Mucosa of descending colon (tissue), 3 donors: Measurements from ENCODE around the gene ABHD8. TPM values are rescaled to one million over a fixed set of nuclear protein-coding genes. Genes with fewer than 3 reads are reported as not detected.

Source experiments
- ATAC-seq: fragments of 200-7000 bp; cut with Tn5 transposase; one replicate; pipeline ENCODE4 v1.9.1; 2020; ENCODE audit warnings: mild to moderate bottlenecking, moderate library complexity
- DNase-seq, 3 donors: peaks; one replicate each; pipeline ENCODE4 v3.0.0-alpha.2; 2020
- H3K36me3 ChIP-seq: fragments of 200-600 bp; one replicate; pipeline ENCODE4 v1.8.0; 2021; ENCODE audit warnings: low read depth, mild to moderate bottlenecking
- H3K4me1 ChIP-seq: fragments of 200-600 bp; one replicate; pipeline ENCODE4 v1.8.0; 2021; ENCODE audit warnings: low read depth, mild to moderate bottlenecking
- H3K4me3 ChIP-seq: fragments of 200-600 bp; one replicate; pipeline ENCODE4 v1.8.0; 2021; ENCODE audit warnings: mild to moderate bottlenecking
- H3K9me3 ChIP-seq: fragments of 200-600 bp; one replicate; pipeline ENCODE4 v1.8.0; 2021; ENCODE audit warnings: mild to moderate bottlenecking
- intact Hi-C, 2 donors: fragments of 100-400 bp; cut with DNase I in 1 of 2; cut with micrococcal nuclease in 1 of 2; formaldehyde crosslinking; loops; one replicate each; pipeline versions ENCODE4 v1.11.0 to v1.11.1; 2022; cut with DNase I, micrococcal nuclease
- total RNA-seq, 3 donors: library from RNA; stranded (reverse); fragmentation: NEBNext Ultra II Directional in 2 of 3; extraction: Animal tissue kit (Norgen Biotek cat#: 25700) in 2 of 3; gene quantifications; one replicate each; pipeline versions ENCODE4 v1.2.1 to v1.2.4, GENCODE V29; 2021 to 2023
- TF ChIP-seq, protein P1 (sequence below): fragments of 200-600 bp; IDR thresholded peaks from one replicate; pipeline ENCODE4 v1.8.0; 2022; ENCODE audit warnings: antibody characterized with exemption, mild to moderate bottlenecking
- donor health status: DM: no; HTN: no; CAD: no; lungs with moderate emphysema.
- donor health status: DM: no; HTN: no; CAD: no.
- donor health status: DM: no; HTN: yes; CAD: no.

Gene ABHD8
- total RNA-seq, 3 donors from 2014 or later, result 3.0 to 18.0 (median 4.5) TPM

DNA sequence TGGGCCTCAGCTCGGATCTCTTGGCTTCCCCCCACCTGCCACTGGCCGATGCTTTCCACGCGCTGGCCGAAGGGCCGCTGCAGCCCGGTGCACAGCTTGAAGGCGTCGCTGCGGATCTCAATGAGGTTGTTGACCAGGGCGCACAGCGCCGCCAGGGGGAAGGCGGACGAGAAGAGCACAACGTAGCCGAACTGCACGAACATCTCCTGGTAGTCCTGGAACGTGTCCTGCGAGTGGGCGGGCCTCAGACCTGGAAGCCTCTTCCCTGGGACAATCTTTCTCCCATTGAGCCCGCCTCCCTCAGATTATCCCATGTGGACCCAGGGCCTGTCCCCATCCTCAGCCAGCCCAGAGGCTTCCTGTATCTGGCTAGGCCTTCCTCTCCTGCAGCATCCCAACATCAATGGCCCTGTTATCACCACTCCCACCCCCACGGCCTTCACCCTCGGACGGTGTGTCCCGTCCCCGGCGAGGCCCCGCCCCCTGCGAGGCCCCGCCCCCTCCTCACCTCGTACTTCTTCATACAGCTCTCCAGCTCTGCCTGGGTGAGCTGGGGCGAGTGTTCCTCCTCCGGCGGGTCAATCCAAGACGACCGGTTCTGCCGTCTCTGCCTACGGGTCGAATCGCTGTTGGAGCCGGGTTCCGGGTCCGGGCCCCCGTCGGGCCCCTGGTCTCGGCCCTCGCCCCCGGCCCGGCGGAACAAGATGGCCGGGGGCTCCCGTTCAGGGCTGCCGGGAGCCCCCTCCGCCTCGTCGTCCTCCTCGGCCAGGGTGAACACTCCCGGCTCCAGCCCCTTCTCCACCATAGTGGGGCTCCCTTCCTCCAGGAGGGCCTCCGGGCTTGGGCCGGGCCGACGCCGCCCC, 24.7 kb upstream of the ABHD8 start:
- peaks cover 16% of the 10 kb centered on the region for H3K4me1 ChIP-seq
- TF ChIP-seq, protein P1, sequence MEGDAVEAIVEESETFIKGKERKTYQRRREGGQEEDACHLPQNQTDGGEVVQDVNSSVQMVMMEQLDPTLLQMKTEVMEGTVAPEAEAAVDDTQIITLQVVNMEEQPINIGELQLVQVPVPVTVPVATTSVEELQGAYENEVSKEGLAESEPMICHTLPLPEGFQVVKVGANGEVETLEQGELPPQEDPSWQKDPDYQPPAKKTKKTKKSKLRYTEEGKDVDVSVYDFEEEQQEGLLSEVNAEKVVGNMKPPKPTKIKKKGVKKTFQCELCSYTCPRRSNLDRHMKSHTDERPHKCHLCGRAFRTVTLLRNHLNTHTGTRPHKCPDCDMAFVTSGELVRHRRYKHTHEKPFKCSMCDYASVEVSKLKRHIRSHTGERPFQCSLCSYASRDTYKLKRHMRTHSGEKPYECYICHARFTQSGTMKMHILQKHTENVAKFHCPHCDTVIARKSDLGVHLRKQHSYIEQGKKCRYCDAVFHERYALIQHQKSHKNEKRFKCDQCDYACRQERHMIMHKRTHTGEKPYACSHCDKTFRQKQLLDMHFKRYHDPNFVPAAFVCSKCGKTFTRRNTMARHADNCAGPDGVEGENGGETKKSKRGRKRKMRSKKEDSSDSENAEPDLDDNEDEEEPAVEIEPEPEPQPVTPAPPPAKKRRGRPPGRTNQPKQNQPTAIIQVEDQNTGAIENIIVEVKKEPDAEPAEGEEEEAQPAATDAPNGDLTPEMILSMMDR, result peak; percentile 44
- H3K4me3 ChIP-seq, result peak overlapping the region; percentile 17
- DNase-seq (peak; percentile 90 to 93 (median 91)), ATAC-seq (peak; percentile 88)
- H3K9me3 ChIP-seq, result no peaks in the 10 kb centered on the region
- intact Hi-C loops, result no loop called here
- H3K36me3 ChIP-seq, result no peaks in the 10 kb centered on the region

DNA sequence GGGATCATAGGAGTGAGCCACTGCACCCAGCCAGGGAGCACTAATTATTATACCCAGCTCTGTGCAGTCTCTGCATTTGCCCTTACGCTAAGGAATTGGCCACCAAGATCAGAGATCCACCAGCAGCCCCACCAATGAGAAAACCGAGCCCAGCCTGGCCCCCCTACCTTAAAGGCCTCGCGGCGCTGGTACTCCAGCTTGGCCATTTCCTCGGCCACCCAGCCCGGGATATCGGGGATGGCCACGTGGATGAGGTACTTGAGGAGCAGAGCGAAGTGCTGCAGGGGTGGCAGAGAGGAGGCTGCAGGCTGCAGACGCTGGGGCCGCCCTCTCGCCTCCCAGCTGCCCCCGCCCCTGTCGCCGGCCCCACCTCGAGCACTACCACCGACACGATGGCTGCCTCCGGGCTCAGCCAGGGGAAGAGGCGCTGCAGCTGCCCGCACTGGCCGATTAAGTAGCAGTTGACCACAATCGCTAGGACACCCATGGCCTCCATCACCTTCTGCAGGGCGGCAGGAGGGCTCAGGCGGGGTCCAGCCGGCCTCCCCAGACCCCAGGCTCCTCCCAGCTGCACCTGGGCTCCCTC, 23.9 kb upstream of the ABHD8 start:
- TF ChIP-seq, protein P1, result no peak
- peak in 1 of 3 donors; percentile 54 for DNase-seq
- Histone ChIP-seq H3K4me1 (peaks cover 16% of the 10 kb centered on the region), H3K9me3 (no peaks in the 10 kb centered on the region), H3K4me3 (no peak overlapping the region), H3K36me3 (no peaks in the 10 kb centered on the region)
- intact Hi-C loops, result no loop called here
- no peak for ATAC-seq

GRCh38 chr19:17326595-17326966, 23.4 kb upstream of the ABHD8 start:
- H3K36me3 ChIP-seq, result no peaks in the 10 kb centered on the region
- intact Hi-C loops, result no loop called here
- no peak for ATAC-seq
- H3K4me1 ChIP-seq, result peaks cover 16% of the 10 kb centered on the region
- DNase-seq, result no peak
- TF ChIP-seq, protein P1, result no peak
- H3K4me3 ChIP-seq, result no peak overlapping the region
- no peaks in the 10 kb centered on the region for H3K9me3 ChIP-seq

DNA sequence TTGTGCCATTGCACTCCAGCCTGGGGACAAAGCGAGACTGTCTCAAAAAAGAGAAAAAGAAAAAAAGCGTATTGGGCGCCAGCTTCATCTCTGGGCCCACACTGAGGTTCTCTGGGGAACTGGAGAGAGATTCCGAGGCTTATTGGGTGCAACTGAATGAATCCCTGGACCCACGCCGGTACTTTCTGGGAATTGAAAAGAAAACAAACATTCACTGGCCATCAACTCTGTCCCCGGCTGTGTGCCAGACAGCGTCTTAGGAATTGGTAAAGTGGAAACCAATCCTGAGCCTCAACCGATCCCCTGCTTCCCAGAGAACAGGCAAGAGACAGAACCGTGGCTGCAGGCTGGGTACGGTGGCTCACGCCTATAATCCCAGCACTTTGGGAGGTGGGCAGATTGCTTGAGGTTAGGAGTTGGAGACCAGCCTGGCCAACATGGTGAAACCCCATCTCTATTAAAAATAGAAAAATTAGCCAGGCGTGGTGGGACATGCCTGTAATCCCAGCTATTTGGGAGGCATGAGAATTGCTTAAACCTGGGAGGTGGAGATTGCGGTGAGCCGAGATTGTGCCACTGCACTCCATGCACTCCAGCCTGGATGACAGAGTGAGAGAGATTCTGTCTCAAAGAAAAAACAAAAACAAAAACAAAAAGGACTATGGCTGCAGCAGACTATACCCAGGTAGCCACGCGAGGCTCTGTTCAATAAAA, 22.8 kb upstream of the ABHD8 start:
- ATAC-seq (no peak), DNase-seq (peak in 1 of 3 donors; percentile 52)
- Histone ChIP-seq H3K9me3 (no peaks in the 10 kb centered on the region), H3K4me1 (peaks cover 16% of the 10 kb centered on the region), H3K36me3 (no peaks in the 10 kb centered on the region), H3K4me3 (no peak overlapping the region)
- TF ChIP-seq, protein P1, result no peak
- intact Hi-C loops, result no loop called here

DNA sequence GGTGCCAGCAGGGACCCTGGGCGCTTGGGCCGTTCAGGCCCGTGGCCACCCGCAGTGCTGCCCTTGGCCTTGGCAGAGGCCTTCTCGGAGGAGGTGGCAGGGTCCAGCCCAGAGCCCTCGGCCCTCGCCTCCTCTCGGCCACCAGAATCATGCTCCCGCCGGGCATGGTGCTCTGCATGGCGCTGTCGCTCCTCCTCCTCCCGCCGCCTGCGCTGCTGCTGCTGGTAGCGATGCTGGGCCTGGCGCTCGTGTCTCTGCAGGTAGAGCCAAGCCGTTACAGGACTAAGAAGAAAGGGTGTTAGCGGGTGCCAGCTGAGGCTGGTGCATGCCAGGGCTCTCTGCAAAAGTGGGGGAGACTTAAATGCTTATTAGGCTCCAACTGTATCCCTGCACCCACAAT, 21.9 kb upstream of the ABHD8 start:
- DNase-seq, result peak in 1 of 3 donors; percentile 53
- no peaks in the 10 kb centered on the region for H3K9me3 ChIP-seq
- H3K4me3 ChIP-seq, result no peak overlapping the region
- TF ChIP-seq, protein P1, result no peak
- H3K4me1 ChIP-seq, result peaks cover 16% of the 10 kb centered on the region
- H3K36me3 ChIP-seq, result no peaks in the 10 kb centered on the region
- no peak for ATAC-seq
- intact Hi-C loops, result no loop called here
